OCI-LY3 (cell line): ENCODE results near the gene MAPKAPK5.

Source experiments
- CTCF ChIP-seq: fragments of 200-600, 300-600 bp; sonication (generic); IDR thresholded peaks from 2 replicates; pipeline ENCODE4 v1.5.1; 2014; ENCODE audit warnings: antibody characterized with exemption, low read length, low read depth
- EZH2phosphoT487 ChIP-seq: fragments of 200-600 bp; shearing (Covaris generic); IDR thresholded peaks from 2 replicates; pipeline ENCODE4 v1.6.1; 2018; ENCODE audit warnings: antibody characterized with exemption, mixed run types, low read depth

GRCh38 chr12:111937429-111937828, 95.4 kb downstream of the MAPKAPK5 start:
- TF ChIP-seq CTCF (no peak), EZH2phosphoT487 (no peak)
